H1 (cell line): ENCODE results near the gene FARS2. TPM values are rescaled to one million over a fixed set of nuclear protein-coding genes. Genes with fewer than 3 reads are reported as not detected.

ENCODE experiments used
- BCL11A ChIP-seq, 2 experiments: IDR thresholded peaks; one replicate each; pipeline ENCODE4 v1.6.1; 2011; ENCODE audit warnings: low read depth in 2 of 2, low read length in 2 of 2, mild to moderate bottlenecking in 2 of 2
- CTBP2 ChIP-seq: IDR thresholded peaks from 2 replicates; pipeline ENCODE4 v1.7.0; 2011; ENCODE audit warnings: borderline replicate concordance, mild to moderate bottlenecking, moderate library complexity, mixed read lengths, low read length; ENCODE audit not compliant: insufficient read depth, insufficient read length
- GABPA ChIP-seq: IDR thresholded peaks from 2 replicates; pipeline ENCODE4 v1.6.1; 2011; ENCODE audit warnings: mild to moderate bottlenecking, low read length, moderate library complexity, borderline replicate concordance; ENCODE audit not compliant: insufficient read depth
- RFX5 ChIP-seq: IDR thresholded peaks from 2 replicates; pipeline ENCODE4 v1.6.1; 2011; ENCODE audit warnings: low read depth, low read length, improper control_type of control experiment, borderline replicate concordance
- RNF2 ChIP-seq: fragments of 200-900, 300-1000 bp; sonication (generic); IDR thresholded peaks from 2 replicates; pipeline ENCODE4 v1.7.1; 2016; ENCODE audit warnings: borderline replicate concordance, low read depth, mild to moderate bottlenecking, antibody characterized with exemption, low read length; ENCODE audit not compliant: poor library complexity, severe bottlenecking; ENCODE audit errors: missing control alignments
- RXRA ChIP-seq: IDR thresholded peaks from 2 replicates; pipeline ENCODE4 v1.6.1; 2011; ENCODE audit warnings: low read depth, mild to moderate bottlenecking, low read length, moderate library complexity; ENCODE audit not compliant: insufficient read depth
- TEAD4 ChIP-seq: IDR thresholded peaks from 2 replicates; pipeline ENCODE4 v1.6.1; 2012; ENCODE audit warnings: low read depth, low read length, inconsistent platforms, mixed read lengths
- polyA plus RNA-seq, 7 experiments: library from polyadenylated mRNA; depleted of rRNA in 3 of 7; stranded (reverse) in 5 of 7; unstranded in 2 of 7; fragments of >200 nt in 5 of 7; fragments of 200-250 nt in 2 of 7; gene quantifications; 1 replicate in 5 of 7; 2 replicates in 1 of 7; 4 replicates in 1 of 7; pipeline versions ENCODE4 v1.2.1 to v1.2.3, GENCODE V29; 2011 to 2013; ENCODE audit warnings: missing spikeins in 2 of 7, mixed read lengths in 2 of 7
- total RNA-seq: library from RNA; stranded (reverse); fragmentation: NEBNext Ultra II Directional; extraction: Animal tissue kit (Norgen Biotek cat#: 25700); gene quantifications from 2 replicates; pipeline ENCODE4 v1.2.1, GENCODE V29; 2021

Gene FARS2
- total and polyA plus RNA-seq, 2 of the 8 experiments (the other 6 are each of a cell fraction or from before 2014, with no cell fraction given), result 11.7 to 14.4 TPM

DNA sequence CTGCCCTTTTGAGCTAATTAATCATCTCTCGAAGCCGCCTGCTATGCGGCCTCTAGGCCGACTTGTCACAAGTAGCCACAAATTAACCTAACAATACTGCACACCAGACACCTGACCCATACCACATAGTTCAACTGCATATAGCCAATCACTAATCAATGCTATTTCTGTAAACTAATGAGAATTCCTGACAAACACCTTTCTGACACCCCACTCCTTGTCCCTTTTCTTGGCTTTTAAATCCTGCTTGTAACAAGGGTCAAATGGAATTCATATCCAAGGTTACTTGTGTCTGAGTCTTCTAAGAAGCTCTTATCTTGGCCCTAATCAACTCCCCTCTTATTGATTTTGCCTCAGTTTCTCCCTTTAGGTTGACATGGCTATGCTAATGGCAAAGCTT lies 379.3 kb downstream of the FARS2 start (continued):
- TF ChIP-seq RXRA (no peak), CTBP2 (no peak), TEAD4 (no peak), RFX5 (no peak), BCL11A (IDR thresholded peaks at IDR 0.05; ENCODE audit: low read depth in 2 of 2, low read length in 2 of 2) (no peak), GABPA (no peak), RNF2 (no peak)
